T follicular helper cell (primary cell): ENCODE measurements around the gene RPH3AL.
"Not testable (repeated sequence)": the region's sequence is repeated elsewhere in the genome, so short reads cannot be mapped to it uniquely, and the experiment has no call there.

Source experiments
- DNase-seq: peaks from one replicate; pipeline ENCODE4 v3.0.0-alpha.2; 2020; ENCODE audit warnings: low read depth

The RPH3AL gene

GRCh38 chr17:260944-261343 lies 91.7 kb downstream of the RPH3AL start:
- DNase-seq: no peak

DNA sequence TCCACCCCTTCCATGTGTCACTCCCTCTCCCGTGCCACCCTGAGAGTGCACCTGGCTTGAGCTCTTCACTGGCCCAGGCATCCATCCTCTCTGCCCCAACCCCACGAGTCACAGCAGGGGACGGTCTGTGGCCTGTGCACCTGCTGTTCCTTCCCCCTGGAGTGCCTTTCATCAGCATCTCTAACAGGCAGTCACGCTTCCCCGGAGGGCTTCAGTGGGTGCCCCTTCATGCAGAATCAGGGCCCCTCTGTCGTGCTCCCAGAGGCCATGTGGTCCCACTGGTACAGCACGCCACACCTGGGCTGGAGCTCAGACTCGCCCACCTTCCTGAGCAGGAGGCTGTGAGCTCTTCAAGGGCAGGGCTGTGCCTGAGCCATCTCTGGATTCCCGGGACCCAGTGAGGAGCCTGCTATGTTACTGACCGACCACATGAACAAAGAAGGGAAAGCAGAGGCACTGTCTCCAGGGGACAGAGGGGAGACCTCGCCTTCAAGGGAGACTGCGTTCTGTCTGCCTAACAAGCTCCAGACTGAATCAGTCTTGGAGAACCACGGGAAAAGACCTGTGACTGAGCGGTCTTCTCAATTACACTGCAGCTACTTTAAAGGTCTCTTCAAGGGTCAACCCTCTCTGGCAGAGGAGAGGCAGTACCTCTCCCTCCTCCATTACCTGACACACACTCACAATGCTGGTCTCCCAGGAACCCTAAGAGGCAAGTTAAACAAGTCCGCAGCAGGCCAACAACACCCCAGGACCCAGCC lies 92.4 kb downstream of the RPH3AL start:
- DNase-seq: no peak

DNA sequence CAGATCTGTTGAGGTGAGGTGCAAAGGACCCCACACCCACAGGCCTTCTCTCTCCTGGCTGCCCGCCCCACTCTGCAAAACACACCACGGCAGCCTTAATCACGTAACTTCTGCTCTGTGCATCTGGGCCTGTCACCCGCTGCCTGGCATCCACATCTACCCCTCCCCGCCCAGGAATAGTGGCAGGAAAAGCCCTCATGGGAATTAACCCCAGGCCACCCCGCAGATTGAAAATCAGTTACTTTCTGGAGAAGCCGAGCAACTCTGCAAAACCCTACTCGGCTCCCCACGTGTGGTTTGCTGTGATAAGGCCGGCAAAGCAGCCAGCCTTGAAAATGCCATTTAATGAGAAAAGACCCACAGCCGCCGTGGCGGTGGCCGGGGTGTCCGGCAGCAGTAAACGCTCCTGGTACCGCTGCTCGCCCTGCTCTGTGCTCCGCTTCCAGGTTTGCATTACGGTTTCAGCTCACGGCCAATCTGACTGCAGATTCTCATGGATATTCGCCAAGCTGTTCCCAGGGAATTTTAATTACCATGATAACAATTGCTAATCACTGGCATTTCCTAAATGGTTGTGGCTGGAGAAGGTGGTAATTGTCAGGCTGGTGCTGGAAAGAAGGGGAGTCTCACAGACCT lies 93.1 kb downstream of the RPH3AL start:
- DNase-seq: no peak

DNA sequence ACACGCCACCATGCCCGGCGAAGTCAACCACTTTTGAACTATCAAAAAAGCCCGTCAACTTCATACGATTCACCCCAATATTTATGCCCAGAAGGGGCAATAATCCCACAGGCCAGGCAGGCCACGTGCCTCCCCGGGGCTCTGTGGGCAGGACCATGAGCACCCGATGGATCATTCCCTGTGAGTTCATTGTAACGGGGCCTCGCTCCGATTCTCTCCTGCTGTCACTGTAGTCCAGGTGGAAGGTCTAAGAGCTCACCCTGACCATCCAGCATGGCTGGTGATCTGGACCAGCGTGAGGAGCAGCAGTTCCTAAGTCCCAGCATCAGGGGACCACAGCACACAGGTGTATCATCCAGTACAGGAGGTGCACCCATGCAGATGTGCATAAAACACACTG lies 93.7 kb downstream of the RPH3AL start:
- DNase-seq: no peak

GRCh38 chr17:258045-258734 lies 94.4 kb downstream of the RPH3AL start:
- DNase-seq: no peak

GRCh38 chr17:253091-253846 lies 99.3 kb downstream of the RPH3AL start:
- no peak for DNase-seq

DNA sequence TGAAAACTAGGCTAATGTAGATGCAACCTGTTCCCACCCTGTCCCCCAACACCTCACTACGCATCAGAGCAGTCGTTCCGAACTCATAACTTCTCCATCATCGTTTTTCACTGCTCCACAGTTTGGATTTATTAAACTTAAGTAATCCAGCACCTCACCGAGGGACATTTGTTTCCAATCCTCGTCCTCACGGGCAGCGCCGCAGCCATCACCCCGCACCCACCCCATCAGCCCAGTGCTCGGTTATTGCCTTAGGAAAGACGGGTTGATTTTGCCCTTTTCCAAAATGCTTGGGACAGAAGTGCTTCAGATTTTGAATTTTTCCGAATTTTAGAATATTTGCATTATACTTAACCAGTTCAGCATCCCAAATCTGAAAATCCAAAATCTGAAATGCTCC lies 100.2 kb downstream of the RPH3AL start:
- DNase-seq: no peak

- DNase-seq: no peak
Measured at GRCh38 chr17:251531-251930, 101.1 kb downstream of the RPH3AL start.

GRCh38 chr17:250487-251300 lies 101.9 kb downstream of the RPH3AL start:
- DNase-seq: no peak

DNA sequence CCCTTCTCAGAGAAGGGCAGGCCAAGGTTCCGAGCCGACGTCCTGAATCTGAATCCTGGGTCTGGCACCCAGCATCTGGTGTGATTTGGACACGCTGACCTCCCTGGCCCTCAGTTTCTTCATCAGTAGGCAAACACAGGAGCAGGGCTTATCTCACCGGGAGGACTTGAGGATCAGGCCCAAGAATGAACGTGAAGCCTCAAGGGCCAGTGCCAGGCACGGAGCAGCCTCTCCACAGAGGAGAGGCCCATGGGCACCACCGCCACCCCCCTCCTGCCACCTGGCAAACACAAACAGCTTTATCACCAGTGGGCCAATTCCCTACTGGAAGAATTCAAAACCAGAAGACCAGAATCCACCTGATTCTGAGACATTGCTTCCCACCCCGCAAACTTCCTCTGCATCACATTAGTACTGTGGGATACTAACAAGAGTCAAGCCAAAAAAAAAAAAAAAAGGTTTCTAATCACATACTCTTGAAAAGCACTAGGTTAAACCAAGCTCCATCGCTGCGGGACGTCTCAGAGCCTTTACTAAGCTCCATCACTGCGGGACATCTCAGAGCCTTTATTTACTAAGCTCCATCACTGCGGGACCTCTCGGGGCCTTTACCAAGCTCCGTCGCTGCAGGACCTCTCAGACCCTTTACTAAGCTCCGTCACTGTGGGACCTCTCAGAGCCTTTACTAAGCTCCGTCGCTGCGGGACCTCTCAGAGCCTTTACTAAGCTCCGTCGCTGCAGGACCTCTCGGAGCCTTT lies 103.2 kb downstream of the RPH3AL start:
- no peak for DNase-seq

- DNase-seq: no peak
Measured at GRCh38 chr17:248337-249235, 104.0 kb downstream of the RPH3AL start.

GRCh38 chr17:247767-248166 lies 104.8 kb downstream of the RPH3AL start:
- no peak for DNase-seq

DNA sequence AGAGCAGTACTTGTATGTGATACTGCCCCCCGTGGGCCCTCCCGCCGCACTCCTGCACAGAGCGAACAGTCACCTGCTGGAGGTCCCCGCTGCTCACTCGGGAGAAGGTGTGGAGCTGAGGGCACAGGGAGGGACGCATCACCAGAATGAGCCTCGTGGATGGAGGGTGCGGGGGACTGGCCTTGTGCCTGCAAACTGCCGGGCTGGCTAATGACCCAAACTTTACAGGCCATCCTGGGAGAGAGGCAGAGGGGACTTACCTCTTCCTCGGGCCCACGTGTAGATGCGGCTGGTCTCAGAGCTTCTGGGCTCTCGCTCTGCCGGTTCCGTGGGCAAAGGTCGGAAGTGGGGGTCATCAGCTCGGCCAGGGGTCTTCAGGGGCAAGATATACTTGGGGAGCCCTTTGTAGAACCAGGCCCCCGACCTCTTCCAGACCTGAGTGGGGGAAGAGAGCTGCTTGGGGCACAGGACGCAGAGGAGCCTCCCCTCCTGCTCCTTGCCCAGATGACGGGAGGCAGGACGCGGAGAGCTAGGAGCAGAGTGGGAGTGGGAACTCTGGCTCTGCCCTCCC lies 105.7 kb downstream of the RPH3AL start:
- DNase-seq: no peak

DNA sequence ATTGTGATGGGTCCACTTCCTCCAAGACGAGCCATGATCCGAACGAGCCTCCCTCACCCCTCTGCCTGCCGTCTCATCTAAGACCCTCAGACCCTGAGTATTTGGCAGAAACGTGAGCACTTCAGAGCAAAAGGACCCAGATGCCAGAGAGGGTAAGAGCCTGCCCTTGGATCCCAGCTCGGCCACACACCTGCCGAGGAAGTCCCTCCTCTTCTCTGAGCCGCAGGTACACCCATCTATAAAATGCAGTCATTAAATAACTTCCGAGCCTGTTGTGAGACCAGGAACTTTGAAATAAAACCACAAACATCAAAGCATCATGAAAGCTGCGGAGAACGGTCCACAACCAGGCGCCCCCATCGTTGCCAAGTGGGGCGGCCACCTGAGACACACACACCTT lies 106.4 kb downstream of the RPH3AL start:
- no peak for DNase-seq

GRCh38 chr17:245611-246010 lies 107.0 kb downstream of the RPH3AL start:
- no peak for DNase-seq

DNA sequence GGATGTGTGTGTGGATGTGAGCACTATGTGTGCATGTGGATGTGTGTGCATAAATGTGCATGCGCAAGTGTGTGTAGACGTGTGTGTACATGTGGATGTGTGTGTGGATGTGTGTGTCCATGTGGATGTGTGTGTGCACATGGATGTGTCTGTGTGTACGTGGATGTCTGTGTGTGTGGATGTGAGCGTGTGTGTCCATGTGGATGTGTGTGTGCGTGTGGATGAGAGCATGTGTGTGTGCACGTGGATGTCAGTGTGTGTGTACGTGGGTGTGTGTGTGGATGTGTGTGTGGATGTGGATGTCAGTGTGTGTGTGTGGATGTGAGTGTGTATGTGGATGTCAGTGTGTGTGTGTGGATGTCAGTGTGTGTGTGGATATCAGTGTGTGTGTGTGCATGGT lies 107.6 kb downstream of the RPH3AL start:
- no peak for DNase-seq

DNA sequence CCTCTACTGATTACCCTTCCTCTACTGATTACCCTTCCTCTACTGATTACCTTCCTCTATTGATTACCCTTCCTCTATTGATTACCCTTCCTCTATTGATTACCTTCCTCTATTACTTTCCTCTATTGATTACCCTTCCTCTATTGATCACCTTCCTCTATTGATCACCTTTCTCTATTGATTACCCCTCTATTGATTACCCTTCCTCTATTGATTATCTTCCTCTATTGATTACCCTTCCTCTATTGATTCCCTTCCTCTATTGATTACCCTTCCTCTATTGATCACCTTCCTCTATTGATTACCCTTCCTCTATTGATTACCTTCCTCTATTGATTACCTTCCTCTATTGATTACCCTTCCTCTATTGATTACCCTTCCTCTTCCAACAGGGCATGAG lies 108.7 kb downstream of the RPH3AL start:
- DNase-seq: not testable (repeated sequence)

- DNase-seq: no peak
Measured at GRCh38 chr17:238964-239259, 113.7 kb downstream of the RPH3AL start.
